ENCODE data around the gene GDF10.

GDF10 gene

DNA sequence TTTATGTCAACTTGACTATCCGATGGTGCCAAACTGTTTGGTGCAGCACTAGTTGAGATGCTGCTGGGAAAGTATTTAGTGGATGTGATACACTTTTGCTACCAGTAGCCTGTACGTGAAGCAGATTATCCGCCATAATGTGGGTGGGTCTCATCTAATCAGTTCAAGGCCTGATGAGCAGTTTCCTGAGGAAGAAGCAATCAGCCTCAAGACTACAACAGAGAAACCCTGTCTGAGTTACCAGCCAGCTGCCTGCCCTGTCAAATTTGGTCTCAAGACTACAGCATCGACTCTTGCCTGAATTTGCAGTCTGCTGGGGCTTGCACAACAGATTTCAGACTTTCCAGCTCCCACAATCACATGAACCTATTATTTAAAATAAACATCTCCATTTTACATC is 37.3 kb downstream of the GDF10 start:
- no peak for DNase-seq

DNA sequence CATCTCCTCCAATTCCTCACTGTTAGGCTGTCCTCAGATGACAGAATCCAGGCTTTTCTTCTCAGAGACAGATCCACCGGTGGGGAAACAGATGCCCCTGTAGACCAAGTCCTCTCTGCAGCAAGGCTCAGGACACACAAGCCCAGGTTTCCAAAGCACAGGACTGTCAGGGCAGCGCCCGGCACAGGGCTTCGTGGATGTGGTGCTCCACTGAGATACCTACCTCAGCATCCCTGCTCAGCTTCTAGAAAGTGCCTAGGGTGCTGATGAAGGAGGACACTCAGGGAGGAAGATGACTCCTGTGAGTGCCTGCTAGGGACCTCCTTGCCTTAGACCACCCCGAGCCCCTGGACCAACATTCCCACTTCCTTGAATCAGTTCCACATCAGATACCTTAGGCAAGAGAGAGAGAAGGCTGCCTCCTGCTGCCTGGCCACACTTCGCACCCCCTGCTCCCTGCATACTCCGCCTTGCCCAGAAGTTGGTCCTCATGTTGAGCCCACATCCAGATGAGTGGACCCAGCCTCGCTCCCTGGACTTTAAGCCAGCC is 39.3 kb downstream of the GDF10 start:
- no peak for DNase-seq

DNA sequence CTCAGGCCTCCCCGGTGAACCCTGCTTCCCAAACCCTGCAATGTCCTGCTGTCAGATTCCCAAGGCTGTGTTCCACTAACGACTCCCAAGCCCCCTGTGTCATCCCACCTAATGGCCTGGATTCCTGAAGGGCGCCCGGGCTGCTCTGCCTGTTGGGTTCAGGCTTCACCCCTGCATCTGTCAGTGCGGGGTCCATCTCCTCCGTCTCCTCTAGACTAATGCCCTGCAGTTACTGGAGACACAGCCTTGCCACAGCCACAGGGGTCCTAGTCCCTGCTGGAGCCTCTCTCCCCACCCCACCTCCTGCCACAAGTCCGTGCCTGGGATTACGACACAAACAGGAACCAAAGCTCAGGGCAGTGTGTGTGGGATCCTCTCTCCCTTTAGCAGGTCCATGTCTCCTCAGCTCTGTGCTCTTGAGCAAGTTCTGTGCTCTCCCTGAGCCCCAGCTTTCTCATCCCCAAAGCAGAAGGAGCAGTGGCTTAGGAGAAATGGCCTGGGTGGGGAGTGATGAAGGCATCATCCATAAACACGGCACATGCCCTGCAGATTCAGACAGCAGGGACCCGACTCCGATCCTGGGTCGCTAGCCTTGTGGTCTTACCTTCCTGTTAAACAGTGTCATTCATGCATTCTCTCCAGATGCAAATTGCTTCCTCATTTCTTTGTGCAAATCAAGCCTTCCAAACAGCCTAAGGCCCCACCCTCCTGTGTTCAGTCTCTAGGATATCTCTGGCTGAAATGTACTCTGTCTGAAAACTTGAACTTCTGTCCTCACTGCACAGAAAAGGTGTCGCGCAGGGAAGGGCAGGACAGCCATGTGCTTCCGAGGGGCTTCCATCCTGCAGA is 40.0 kb downstream of the GDF10 start:
- no peak for DNase-seq

DNA sequence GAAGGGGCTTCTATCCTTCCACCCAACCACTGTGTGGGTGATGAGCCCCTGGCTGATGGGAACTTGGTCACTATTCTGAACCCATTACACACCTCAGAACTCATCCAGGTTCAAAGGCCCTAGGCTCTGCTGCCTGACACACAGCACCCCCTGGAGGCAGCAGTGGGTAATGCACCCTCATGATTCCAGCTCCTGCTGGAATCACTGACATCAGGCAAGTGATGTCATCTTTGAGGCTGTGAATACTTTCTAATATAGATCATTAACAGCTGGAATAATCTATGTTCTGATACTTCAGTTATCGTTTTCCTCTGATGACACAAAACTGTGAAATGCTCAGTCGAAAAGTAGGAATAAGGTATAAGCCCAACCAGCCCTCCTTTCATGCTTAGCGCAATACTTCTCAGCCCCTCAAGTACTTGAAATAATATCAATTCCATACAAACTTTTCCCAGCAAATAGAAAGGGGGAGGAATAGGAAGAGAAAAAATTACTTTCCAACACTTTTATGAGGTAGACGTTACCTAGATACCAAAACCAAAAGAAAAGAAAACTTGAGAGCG is 40.7 kb downstream of the GDF10 start:
- no peak for DNase-seq

DNA sequence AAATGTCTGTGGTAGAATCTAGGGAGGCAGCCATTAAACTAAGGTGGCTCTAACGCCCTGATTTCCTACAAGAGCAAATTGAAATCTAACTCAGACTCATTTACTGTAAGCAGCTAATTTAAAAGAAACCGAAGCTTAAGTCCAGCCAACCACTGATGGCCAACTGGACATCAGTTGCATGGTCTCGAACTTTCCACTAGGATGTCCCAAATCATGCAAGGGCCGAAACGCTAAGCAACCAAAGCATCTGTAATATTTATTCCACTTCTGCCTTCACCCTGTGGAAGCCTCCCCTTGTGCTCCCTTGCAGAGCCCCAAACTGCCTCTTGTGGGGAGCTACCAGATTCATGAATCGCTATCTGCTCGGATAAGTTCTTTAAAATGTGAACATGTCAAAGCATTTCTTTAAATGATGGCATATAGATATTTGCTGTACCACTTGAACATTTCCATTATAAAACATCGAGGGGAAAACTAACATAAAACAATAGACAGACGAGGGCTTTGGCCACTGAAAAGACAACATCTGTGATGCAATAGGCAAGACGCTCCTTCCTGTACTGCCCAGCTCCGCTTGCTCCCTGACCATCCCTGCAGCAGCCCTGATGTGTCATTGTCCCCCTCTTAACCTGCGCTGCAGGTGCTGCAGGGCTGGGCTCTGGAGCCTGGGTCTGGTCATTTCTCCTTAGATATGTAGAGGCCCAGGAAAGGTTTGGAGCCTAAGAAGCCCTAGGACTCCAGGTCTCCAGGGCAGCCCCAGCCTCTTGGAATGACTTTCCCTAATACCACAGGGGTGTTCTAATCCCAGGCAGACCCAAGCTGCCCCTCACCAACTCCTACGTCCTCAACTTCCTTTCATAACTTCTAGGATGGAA is 45.2 kb downstream of the GDF10 start:
- DNase-seq: no peak

DNA sequence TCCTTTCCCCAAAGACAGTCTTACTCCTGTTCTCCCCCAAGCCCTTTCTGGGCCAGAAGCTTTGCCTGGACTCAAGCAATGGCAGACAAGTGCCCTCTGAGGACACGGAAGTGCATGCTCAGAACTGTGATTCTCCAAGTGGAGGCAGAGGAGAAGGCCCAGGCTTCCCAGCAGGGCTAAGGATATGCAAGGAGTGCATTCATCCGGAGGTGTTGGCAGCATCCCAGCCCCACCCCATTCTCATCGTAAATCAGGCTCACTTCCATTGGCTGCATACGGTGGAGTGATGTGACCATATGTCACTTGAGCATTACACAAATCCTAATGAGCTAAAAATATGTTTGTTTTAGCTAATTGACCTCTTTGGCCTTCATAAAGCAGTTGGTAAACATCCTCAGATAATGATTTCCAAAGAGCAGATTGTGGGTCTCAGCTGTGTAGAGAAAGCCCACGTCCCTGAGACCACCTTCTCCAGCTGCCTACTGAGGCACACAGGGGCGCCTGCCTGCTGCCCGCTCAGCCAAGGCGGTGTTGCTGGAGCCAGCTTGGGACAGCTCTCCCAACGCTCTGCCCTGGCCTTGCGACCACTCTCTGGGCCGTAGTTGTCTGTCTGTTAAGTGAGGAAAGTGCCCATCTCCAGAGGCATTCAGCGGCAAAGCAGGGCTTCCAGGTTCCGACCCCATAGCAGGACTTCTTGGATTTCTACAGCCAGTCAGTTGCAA is 46.7 kb downstream of the GDF10 start:
- DNase-seq: no peak

DNA sequence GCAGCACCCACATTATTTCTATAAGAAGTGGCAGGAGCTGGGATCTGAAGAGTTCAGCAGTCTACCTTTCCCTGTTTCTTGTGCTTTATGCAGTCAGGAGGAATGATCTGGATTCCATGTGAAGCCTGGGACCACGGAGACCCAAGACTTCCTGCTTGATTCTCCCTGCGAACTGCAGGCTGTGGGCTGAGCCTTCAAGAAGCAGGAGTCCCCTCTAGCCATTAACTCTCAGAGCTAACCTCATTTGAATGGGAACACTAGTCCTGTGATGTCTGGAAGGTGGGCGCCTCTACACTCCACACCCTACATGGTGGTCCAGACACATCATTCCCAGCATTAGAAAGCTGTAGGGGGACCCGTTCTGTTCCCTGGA is 47.3 kb downstream of the GDF10 start:
- DNase-seq: no peak

DNA sequence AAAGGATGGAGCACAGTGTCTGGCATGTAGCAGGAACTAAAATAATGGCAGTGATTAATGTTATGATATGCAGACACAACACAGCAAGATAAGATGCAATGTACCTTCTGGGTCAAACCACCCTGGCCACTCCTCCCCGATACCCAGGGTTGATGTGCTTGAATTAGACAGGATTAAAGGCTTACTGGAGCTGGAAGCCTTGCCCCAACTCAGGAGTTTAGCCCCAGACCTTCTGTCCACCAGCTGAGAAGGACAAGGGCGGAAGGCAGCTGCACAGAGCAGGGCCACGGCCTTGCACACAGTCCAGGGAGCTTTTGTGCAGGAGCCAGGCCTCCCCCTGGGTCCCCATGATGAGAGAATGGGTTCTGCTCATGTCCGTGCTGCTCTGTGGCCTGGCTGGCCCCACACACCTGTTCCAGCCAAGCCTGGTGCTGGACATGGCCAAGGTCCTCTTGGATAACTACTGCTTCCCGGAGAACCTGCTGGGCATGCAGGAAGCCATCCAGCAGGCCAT is 48.2 kb downstream of the GDF10 start, which contains the start of gene RBP3:
RBP3 (plus strand) TSS at position 226 of the 514 bp plus-strand sequence; CDS start at position 348, 122 bp downstream.
- no peak for DNase-seq

DNA sequence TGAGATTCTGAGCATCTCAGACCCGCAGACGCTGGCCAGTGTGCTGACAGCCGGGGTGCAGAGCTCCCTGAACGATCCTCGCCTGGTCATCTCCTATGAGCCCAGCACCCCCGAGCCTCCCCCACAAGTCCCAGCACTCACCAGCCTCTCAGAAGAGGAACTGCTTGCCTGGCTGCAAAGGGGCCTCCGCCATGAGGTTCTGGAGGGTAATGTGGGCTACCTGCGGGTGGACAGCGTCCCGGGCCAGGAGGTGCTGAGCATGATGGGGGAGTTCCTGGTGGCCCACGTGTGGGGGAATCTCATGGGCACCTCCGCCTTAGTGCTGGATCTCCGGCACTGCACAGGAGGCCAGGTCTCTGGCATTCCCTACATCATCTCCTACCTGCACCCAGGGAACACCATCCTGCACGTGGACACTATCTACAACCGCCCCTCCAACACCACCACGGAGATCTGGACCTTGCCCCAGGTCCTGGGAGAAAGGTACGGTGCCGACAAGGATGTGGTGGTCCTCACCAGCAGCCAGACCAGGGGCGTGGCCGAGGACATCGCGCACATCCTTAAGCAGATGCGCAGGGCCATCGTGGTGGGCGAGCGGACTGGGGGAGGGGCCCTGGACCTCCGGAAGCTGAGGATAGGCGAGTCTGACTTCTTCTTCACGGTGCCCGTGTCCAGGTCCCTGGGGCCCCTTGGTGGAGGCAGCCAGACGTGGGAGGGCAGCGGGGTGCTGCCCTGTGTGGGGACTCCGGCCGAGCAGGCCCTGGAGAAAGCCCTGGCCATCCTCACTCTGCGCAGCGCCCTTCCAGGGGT is 48.9 kb downstream of the GDF10 start:
- DNase-seq: no peak

DNA sequence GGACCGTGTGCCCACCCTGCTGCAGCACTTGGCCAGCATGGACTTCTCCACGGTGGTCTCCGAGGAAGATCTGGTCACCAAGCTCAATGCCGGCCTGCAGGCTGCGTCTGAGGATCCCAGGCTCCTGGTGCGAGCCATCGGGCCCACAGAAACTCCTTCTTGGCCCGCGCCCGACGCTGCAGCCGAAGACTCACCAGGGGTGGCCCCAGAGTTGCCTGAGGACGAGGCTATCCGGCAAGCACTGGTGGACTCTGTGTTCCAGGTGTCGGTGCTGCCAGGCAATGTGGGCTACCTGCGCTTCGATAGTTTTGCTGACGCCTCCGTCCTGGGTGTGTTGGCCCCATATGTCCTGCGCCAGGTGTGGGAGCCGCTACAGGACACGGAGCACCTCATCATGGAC is 49.5 kb downstream of the GDF10 start:
- DNase-seq: no peak

DNA sequence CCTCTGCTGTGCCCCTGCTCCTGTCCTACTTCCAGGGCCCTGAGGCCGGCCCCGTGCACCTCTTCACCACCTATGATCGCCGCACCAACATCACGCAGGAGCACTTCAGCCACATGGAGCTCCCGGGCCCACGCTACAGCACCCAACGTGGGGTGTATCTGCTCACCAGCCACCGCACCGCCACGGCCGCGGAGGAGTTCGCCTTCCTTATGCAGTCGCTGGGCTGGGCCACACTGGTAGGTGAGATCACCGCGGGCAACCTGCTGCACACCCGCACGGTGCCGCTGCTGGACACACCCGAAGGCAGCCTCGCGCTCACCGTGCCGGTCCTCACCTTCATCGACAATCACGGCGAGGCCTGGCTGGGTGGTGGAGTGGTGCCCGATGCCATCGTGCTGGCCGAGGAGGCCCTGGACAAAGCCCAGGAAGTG is 50.0 kb downstream of the GDF10 start:
- DNase-seq: no peak

DNA sequence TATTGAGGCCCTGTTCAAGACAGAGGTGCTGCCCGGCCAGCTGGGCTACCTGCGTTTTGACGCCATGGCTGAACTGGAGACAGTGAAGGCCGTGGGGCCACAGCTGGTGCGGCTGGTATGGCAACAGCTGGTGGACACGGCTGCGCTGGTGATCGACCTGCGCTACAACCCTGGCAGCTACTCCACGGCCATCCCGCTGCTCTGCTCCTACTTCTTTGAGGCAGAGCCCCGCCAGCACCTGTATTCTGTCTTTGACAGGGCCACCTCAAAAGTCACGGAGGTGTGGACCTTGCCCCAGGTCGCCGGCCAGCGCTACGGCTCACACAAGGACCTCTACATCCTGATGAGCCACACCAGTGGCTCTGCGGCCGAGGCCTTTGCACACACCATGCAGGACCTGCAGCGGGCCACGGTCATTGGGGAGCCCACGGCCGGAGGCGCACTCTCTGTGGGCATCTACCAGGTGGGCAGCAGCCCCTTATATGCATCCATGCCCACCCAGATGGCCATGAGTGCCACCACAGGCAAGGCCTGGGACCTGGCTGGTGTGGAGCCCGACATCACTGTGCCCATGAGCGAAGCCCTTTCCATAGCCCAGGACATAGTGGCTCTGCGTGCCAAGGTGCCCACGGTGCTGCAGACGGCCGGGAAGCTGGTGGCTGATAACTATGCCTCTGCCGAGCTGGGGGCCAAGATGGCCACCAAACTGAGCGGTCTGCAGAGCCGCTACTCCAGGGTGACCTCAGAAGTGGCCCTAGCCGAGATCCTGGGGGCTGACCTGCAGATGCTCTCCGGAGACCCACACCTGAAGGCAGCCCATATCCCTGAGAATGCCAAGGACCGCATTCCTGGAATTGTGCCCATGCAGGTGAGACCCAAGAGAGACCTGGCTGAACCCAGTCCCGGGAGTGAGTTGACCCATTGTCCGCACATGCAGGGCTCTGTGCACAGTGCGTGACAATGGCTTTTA is 51.0 kb downstream of the GDF10 start:
- no peak for DNase-seq

DNA sequence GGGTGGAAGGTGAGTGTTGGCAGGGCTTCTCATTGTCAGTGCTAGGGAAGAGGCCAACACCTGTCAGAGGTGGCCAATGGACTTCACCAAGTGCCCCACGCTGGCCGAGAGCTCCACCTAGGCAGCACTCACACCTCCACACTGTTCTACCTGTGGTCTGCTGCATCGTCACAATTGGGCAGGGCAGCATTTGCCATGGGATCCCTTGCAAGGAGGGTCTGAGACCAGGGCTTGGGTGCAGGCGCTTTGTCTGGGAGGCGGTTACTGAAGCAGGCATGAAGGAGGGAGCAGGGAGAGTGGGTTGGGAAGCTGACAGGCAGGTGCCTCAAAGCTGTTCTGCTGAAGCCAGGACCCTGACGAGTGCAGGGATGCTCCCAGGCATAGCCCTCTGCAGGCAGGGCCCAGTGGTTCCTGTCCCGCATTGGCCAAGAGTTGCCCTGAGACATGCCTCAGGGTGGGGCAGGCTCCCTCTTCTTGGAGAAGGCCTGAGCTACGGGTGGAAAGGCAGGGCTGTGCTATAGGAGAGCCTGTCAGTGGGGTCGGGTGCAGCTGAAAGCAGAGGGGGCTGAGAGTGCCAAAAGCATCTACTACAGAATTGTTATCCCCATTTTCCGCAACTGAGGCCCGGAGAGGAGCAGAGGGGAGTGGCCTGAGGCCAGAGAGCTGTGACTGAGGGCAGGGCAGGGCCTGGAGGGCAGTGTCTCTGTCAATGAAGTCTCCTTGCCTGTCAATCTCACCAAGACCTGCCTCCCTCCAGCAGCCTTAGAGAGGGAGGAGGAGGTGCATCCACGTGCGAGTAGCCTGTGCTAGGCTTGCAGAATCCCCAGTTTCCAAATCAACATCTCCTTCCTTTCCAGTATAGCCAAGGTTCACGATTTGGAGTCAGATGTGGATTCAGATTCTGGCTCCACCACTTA is 52.2 kb downstream of the GDF10 start:
- DNase-seq: no peak

DNA sequence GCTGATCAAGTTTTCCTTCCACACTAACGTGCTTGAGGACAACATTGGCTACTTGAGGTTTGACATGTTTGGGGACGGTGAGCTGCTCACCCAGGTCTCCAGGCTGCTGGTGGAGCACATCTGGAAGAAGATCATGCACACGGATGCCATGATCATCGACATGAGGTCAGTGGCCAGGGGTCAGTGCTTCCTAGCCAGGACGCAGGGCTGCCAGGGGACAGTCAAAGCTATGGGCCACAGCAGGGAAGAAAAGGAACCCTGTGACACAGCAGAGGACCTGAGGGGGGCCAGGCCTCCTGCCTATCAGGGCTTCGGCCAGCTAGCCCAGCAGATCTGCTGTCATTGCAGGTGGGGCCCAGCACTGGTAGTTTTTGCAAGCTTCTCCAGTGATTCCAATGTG is 53.4 kb downstream of the GDF10 start:
- no peak for DNase-seq

DNA sequence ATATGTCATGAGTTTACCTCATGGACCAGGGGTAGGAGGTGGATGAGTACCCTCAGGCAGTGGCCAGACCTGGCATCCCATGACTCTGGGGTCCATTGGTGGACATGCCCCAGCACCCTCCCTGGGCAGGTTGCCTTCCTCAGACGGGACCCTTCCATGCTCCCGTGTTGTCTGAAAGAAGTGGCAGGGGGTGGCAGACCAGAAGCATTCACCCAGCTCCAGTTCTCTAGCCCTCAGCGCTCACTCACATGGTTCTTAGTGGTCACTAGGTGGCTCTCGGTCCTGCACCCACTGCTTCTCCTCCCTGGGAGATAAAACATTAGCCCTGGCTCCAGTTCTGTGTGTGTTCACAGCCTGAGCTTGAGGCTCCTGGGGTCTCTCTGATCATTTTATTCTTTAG is 54.2 kb downstream of the GDF10 start:
- DNase-seq: no peak

DNA sequence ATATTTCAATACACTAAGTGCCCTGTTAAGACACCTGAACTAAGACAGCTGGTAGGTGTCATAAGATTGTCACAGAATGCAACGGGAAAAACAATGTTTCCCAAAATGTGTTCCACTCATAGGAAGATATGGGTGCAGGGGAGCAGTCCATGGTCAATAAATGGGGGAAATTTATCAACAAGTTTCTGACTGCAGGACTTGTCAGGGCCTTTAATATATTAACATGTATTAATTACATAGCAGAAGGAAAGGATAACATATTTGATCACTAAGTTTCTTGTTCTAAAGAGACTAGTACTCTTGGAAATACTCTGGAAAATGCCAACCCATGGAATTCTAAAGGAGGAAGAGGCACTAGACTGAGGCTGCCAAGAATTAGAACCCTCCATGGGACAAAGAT is 54.9 kb downstream of the GDF10 start:
- no peak for DNase-seq

DNA sequence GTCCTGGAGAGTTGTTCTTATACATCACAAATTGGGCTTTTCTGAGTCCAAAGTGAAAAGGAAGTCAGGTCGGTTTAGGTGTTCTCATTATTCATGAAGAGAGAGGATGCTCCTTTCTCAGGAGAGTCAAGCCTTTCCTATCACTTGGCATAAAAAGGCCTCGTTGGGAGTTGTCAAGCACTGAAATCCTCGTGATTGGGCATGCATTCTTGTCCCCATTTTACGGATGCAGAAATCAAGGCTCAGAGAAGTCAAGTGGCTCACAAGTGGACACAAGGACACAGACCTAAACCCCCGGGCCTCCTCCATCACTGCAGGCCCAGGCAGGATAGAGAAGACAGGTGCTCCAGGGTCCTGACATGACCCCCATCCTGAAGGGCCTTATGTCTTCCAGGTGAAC is 56.7 kb downstream of the GDF10 start:
- no peak for DNase-seq

DNA sequence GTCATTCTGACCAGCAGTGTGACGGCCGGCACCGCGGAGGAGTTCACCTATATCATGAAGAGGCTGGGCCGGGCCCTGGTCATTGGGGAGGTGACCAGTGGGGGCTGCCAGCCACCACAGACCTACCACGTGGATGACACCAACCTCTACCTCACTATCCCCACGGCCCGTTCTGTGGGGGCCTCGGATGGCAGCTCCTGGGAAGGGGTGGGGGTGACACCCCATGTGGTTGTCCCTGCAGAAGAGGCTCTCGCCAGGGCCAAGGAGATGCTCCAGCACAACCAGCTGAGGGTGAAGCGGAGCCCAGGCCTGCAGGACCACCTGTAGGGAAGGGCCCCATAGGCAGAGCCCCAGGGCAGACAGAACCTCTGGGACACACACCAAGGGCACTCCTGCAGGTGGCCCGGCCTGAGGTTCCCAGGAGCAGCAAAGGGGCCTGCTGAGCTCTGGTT is 57.2 kb downstream of the GDF10 start:
- no peak for DNase-seq

DNA sequence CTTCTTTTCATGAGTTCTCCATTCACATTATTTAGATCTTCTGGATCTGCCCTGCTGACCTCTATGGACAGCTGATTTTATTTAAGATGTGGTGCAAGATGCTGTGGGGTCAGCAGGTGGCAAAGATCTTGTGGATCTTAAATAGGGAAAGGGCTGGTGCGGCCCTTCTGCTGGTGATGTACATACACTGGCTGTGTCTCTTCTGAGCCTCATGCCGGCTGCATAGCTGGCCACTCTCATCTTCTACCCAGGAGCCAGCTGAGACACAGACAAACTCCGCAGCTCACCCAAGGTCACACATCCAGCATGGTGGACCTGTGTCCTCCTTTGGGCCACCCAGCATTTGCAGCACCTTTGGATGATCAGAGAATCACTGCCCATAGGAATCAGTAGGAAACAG is 57.9 kb downstream of the GDF10 start:
- no peak for DNase-seq

All from NCI-H2227 treated with DMSO at 0.1 percent for 48 hours (cell line).